ENCODE results near the gene CHADL.

Gene CHADL

DNA sequence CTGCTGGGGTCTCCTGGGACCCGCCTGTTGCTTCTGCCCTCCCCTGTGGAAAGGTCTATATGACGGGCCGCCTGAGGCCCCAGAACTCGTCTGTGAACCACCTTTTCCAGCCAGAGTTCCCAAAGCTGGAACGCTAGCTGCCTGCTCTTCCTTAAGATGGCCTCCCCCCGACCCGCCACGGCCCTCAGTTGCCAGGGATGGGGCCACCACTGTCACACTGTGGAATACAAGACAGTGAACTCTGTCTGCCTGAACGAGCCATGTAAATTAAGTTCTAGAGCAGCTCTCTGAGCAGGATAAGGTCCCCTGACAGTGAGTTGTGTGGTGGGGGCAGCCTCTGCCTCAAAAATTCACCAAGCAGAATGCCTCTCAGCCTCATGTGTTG, 10.3 kb downstream of the CHADL start:
- no peak for DNase-seq (ENCODE audit: low spot score)

DNA sequence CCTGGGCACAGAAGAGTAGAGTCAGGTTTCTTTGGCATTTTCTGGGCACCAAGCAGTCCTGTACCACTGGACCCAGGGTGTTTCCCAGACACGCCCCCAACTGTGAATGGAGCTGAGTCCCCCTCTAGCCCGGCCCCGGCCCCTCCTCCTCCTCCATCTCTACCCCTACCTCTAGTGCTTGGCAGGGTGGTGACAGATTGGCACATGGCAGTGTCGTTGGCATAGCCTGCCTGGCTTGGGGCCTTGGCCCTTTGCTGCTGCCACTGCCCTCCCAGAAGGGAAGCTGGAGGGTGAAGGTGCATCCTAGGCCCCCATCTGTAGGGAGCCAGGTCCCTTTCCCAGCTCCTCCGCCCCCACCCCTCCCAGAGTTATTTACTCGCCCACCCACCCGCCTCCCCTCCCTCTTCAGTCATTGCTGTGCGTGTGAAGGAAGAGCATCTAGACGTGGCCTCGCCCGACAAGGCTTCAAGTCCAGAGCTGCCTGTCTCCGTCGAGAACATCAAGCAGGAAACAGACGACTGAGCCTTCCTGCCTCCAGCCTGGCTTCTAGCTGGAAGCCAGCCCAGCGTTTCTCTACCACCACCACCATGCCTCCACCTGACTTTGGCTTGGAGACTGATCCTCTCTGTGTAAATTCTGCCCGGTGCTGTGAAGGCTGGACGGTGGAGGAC, 10.9 kb downstream of the CHADL start:
- DNase-seq (ENCODE audit: low spot score) = no peak

DNA sequence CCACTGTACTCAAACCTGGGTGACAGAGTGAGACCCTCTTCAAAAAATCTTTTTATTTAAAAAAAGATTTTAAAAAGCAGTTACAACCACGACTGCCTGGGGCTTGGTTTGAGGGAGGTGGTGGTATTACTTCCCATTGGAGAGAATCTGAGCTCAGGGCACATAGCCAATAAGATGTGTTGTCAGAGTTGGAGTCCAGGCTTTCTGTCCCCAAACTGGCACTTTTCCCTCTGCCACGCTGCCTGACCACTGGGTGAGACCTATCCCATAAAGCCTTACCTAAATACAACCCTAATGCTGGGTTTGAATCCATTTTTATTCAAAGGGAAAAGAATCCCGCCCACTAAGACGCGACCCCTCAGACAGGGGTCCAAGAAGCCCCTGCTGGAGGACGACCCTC, 11.5 kb downstream of the CHADL start:
- DNase-seq (ENCODE audit: low spot score) = no peak

DNA sequence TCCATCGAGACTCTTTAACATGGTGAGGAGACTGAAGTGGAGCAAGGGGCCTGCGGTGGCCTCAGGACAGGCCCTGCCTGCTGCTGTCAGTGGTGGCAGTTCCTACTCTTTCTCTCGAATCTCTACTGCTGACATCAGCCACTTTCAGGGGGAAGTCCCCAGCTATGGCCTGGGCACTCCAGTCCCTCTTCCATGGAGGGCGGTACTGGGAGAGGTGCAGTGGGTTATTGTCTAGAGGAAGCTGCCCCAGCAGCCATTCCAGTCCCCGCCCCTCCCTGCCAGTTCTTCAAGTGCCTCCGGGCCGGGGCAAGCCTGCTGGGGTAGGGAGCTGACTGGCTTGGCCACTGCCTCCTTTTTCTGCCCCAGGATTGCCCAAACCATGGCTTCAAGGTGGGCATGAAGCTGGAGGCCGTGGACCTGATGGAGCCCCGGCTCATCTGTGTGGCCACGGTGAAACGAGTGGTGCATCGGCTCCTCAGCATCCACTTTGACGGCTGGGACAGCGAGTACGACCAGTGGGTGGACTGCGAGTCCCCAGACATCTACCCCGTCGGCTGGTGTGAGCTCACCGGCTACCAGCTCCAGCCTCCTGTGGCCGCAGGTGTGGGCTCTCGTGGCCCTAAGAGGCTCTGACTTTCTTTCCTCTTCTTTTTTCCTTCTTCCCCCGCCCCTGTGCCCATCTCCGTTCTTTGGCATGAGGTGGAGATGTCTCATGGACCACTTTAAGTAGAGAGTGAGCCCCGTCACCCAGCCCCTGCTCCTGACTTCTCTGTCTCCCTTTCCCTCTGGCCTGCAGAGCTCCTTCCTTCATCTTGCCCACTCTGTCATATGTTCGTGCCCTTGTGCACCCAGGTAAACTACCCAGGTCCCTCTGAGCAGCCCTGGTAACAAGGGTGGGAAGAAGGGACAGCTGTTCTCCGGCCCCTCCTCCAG, 13.7 kb downstream of the CHADL start:
- no peak for DNase-seq (ENCODE audit: low spot score)

DNA sequence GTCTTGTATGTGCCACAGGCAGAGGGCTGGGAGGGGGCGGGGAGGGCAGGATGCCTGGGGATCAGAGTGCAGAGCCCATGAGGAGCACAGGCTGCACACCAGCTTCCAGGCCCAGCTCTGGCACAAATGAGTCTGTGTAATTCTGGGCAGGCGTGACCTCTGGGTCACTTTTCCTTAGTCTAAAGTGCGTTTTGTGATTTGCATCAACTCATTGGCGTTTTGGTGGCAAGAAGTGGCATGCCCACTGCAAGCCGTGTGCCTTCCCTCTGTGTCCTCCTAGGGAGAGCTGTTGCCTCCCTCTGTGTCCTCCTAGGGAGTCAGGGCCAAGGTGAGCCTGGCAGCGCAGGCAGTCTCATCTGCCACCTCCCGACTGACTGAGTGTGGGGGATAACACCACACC, 17.2 kb downstream of the CHADL start:
- no peak for DNase-seq (ENCODE audit: low spot score)

DNA sequence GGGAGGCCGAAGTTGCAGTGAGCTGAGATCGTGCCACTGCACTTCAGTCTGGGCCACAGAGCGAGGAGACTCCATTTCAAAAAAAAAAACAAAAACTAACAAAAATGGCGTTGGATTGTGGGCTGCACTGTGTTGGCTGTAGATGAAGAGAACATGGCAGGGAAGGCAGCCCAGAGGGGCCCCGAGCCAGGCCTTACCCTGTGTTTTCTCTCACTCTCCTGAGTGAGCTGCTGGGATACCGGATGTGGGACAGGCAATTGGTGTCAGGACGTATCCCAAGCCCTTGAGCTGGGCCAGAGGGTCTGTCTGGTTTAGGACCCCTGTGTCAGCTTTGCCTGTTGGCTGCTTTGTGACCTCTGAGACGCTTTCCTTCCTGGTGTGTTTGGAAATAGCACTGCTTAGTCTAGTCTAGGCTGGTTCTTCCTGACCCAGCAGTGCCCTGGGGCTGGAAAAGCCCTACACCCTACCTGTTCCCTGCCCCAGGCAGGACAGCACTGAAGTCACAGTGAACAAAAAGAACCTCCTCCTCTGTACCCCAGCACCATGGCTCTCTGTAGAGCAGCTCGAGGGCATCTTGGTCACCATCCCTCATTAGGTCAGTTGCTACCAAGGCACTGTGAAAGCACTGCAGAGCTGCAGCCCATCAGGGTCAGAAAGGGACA, 17.8 kb downstream of the CHADL start:
- no peak for DNase-seq (ENCODE audit: low spot score)

DNA sequence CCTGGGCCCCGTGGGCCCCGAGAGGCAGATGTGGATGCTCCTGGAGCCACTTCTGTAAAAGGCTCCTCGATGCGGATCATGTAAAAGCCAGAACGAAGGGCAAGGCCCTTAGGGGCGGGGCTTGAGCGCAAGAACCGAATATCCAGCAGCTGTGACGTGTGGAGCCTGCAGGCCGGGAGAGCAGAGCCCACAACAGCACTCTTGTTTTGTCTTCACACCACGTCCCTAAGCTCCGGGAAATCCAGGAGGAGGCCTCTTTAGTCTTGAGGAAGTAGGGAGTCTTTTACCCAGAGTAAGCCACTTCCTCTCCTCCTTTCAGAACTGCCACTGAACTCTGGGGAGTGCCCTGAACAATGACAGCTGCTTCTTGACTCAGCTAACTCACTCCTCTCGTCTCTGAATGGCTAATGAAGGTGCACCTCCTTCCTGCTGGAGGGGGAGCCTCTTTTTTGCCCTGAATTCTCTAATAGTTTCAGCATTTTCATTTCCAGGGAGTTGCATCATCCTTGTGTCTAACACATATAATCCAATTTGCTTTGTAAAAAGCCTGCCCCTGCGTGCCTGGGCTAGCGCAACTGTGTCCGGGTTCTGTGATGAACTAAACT, 23.1 kb downstream of the CHADL start:
- DNase-seq (ENCODE audit: low spot score) = no peak

DNA sequence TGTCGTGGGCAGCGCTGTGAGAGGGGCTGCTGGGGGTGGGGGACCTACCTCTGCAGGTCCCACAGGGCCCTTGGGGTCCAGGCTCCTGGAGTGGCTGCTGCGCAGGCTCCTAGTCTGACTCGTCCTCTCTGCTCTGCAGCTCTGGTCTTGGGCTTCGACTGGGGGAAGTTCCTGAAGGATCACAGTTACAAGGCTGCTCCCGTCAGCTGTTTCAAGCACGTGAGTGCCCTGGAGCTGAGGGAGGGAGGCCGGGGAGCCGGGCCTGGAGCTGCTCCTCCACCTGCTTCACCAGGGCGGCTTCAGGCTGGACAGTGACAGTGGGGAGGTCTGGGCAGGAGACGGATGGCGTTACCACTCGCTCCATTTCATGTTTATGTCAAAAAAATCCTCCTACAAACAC, 23.7 kb downstream of the CHADL start:
- no peak for DNase-seq (ENCODE audit: low spot score)

DNA sequence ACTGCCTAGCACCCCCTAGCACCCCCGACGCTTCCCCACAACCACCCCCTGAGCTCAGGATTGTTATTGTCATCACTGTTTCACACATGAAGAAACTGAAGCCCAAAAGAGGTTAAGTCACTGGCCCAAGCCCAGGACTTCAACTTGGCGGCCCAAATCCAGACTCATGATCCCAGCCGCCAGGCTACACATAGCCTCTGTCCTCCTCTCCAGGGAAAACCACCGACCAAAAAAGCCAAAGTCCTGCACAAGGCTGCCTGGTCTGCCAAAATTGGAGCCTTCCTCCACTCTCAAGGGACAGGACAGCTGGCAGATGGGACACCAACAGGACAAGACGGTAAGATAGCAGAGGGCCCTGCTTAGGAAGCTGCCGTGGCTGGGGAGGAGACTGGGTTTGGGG, 24.8 kb downstream of the CHADL start:
- no peak for DNase-seq (ENCODE audit: low spot score)

DNA sequence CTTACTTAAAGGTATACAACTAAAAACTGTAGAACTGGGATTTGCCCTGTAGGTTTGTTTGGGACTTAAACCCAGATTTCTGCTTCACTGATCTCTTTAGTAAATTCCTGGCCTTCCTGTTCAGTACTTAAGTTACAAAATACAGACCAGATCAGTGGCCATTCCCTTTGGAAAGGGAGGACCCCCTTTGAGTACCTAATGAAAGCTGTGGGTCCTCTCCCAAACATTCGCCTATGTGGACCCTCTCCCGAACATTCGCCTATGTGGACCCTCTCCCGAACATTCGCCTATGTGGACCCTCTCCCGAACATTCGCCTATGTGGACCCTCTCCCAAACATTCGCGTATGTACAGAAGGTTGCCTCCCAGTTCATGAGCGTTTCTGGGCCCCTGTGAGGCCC, 25.3 kb downstream of the CHADL start:
- no peak for DNase-seq (ENCODE audit: low spot score)

DNA sequence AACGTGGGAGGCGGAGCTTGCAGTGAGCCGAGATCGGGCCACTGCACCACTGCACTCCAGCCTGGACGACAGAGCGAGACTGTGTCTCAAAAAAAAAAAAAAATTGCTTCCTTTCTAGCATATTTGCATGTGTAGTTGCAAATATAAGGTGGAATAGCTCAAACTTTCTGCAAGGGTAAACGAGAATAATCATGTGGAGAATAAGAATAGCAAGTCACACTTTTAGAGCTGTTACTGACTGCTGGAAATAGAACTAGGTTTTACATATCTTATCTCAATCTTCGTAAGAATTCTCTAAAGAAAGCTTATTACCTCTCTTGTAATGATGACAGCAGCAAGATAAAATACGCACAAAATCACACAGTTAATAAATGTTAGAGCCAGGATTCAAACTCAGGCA, 34.0 kb downstream of the CHADL start:
- DNase-seq (ENCODE audit: low spot score) = no peak

DNA sequence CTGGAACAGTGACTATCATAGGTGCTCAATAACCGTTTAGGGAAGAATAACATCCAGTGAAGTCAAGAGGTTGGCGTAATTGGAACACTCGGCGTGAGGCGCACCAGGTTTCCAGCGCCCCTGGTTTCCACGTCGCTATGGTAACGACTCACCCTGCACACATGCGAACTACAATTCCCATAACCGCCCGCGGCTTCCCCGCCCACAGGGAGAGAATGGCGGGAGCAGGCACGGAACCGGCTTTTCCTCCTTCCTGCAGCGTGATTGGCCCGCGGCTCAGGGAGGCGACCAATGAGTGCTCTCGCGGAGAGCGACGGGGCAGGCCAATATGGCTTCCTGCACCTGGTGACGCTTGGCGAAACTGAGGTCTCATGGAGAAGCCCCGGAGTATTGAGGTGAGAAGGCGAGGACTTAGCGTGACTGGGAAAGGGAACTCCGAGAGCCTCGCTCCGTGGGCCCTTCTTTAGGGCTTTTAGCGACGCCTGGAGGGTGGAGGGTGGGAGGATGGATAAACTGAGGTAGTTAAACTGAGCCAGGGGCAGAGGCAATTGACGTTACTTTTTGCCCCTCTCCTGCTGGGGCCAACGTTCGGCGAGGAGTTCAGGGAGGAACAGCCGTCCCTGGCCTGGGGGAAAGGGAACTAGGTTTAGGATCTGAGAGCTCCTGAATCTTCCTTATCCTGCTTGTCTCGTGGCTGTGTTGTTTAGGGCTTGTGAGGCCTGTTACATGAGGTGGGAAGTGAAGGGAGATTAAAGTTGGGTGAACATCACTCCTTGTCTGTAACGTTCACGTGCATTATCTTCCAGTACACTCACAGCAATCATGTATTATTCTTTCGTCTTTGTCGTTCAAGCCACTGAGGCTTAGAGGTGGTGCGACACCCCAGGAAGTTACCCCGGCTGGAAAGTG, 35.5 kb downstream of the CHADL start, which contains the start of gene L3MBTL2:
L3MBTL2 (plus strand) TSS at position 321 of the 909 bp plus-strand sequence; CDS start at position 372, 51 bp downstream.
- peak; percentile 96 for DNase-seq (ENCODE audit: low spot score)

DNA sequence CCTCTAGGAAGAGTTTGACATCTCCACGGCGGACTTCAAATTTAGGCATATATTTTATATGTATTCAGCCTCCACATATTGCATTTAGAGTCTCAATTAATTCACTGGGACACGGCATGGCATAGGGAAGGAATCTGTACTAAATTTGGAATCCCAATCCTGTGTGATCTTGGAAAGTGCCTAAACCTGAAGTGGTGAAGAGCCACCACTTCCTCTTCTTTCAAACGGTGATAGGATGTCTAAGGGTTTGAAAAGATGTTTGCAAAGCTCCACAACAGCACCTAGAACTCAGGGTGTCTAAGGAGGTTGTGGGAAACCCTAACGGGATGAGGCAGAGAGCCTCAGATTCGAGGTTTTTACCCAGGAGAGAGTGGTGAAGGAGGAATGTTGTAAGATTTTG, 36.7 kb downstream of the CHADL start:
- no peak for DNase-seq (ENCODE audit: low spot score)

DNA sequence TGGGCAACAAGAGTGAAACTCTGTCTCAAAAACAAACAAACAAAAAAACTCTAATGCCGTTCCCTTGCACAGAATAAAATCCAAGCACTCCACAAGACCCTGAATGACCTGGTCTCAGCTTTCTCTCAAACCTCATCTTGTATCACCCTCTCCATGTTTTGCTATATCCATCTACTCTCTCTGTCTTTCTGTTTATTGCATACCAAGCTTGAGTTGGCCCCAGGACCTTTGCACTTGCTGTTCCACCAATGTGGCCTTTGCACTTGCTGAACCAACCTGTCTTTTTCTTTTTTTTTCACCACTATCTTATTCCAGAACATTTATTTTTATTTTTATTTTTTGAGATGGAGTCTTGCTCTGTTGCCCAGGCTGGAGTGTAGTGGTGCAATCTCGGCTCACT, 37.6 kb downstream of the CHADL start:
- DNase-seq (ENCODE audit: low spot score) = no peak

DNA sequence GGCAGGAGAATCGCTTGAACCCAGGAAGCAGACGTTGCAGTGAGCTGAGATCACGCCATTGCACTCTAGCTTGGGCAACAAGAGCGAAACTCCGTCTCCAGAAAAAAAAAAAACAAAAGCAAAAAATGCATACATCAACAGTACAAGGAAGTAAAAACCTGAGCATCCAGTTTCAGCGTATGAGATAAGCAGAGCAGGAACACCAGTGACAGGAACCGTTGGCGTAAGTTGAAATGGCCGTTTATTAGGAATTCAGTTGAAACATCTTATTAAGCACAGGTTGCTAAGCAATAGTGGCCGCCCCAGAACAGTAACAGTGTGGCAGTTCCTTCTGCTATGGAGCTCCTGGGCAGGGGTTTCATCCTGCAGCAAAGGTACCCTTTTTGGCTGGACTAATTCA, 39.6 kb downstream of the CHADL start:
- DNase-seq (ENCODE audit: low spot score) = no peak

DNA sequence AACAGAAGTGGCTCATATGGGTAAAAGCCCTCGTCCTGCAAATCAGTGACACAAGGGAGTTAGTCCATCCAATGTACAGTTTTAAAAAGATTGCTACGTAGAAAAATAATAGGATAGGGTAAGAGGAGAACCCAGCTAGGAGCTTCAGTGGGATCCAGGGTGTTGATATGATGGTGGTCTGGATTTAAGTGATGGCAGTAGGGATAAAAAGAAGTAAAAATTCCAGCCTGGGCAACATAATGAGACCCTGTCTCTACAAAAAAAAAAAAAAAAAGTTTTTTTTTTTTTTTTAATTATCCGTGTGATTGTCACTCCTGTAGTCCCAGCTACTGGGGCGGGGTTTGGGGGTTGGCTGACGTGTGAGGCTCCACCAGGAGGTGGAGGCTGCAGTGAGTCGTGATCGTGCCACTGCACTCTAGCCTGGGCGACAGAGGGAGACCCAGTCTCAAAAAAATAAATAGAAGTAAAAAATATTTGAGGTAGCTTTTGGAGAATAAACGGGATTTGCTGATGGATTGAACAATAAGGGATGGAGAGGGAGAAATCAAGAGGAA, 42.6 kb downstream of the CHADL start:
- peak; percentile 33 for DNase-seq (ENCODE audit: low spot score)

DNA sequence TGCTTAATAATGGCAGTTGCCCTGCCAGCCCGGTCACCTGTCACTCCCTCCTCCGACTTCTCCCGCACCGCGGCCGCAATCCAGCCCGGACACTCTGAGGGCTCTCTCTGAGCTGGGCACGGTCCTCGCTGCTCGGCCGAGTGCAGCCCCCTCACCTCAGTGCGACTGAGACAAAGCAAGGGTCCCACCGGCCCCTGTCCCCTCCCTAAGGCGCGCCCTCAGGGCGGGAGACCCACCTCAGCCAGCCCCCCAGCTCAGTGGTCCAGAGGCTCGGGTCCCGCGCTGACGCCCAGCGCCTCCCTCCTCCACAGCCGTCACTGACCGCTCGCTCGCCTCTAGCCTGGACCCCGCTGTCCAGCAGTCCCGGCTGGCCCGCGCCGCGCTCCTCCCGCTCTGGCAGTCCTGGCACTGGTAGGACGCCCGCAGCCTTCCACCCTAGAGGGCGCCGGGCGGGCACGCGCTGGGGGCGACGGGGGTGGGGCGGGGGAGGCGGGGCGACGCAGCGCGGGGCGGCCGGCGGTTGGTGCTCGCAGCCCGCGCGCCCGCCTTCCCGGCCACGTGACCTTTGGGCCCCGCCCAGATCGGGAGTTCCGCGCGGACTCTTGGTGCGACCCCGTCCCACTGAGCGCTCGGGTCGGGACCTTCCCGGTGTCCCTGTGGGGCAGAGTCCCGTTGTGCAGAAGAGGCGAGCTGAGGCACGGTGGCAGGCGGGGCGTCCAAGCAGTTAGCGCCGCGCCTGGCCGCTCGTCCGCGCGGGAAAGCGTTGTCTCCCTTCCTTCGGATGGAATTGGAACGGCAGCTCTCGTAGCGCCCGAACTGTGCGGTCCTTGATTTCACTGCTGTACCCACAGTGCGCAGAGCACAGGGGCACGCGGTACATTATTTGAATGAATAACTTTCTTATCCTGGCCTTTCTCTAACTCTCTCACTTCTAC, 43.4 kb downstream of the CHADL start:
- DNase-seq (ENCODE audit: low spot score) = peak; percentile 71

DNA sequence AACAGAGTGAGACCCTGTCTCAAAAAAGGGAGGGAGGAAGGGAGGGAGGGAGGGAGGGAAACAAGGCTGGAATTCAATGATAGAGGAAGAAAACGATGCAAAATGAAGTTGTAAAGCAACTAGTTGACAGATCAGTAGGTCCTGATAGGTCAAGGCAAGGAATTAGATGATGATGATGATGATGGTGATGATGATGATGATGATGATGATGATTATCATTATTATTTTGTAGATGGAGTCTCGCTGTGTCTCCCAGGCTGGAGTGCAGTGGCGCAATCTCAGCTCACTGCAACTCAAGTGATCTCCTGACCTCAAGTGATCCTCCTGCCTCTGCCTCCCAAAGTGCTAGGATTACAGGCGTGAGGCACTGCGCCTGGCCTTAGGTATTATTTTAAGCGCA, 46.9 kb downstream of the CHADL start:
- no peak for DNase-seq (ENCODE audit: low spot score)

DNA sequence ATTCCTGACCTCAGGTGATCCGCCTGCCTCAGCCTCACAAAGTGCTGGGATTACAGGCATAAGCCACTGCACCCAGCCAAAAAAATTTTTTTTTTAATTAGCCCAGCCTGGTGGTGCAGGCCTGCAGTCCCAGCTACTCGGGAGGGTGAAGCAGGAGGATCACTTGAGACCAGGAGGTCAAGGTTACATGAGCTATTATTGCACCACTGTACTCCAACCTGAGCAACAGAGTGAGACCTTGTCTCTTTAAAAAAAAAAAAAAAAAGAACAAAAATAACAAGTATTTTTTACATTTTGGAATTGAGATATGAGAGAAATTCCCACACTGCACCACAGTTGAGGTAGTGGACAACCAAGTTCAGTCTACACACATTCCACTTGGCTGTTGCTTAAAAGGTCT, 49.3 kb downstream of the CHADL start:
- DNase-seq (ENCODE audit: low spot score) = no peak

DNA sequence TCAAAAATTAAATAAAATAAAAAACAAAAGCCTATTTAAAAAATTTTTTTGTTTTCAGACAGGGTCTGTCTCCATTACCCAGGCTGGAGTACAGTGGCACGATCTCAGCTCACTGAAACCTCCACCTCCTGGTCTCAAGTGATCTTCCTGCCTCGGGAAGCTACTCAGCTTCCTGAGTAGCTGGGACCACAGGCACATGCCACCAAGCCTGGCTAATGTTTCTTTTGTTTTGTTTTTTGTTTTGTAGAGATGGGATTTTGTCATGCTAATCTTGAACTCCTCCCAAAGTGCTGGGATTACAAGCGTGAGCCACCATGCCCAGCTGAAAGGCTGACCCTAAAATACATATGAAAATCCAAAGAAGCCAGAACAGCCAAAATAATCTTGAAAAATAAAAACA, 56.1 kb downstream of the CHADL start:
- DNase-seq (ENCODE audit: low spot score) = no peak
